NCI-H345 (cell line): ENCODE measurements around the gene CLBA1.
"Not testable (repeated sequence)": the region's sequence is repeated elsewhere in the genome, so short reads cannot be mapped to it uniquely, and the experiment has no call there.

Source experiments
- DNase-seq: peaks from one replicate; lab custom pipeline; 2025; lab: John Stamatoyannopoulos, UW

The CLBA1 gene

GRCh38 chr14:104947881-104948735, 37.5 kb upstream of the CLBA1 start:
- not testable (repeated sequence) for DNase-seq

GRCh38 chr14:104948736-104949031, 36.9 kb upstream of the CLBA1 start:
- no peak for DNase-seq

GRCh38 chr14:104949406-104949955, 36.1 kb upstream of the CLBA1 start:
- DNase-seq, result not testable (repeated sequence)

- no peak for DNase-seq
These were observed 35.6 kb upstream of the CLBA1 start for GRCh38 chr14:104950021-104950420.

- DNase-seq, result not testable (repeated sequence)
These were observed 34.9 kb upstream of the CLBA1 start for GRCh38 chr14:104950701-104951100.

- not testable (repeated sequence) for DNase-seq
These were observed 33.5 kb upstream of the CLBA1 start for GRCh38 chr14:104951863-104952657.

GRCh38 chr14:104953097-104953496, 32.5 kb upstream of the CLBA1 start:
- no peak for DNase-seq

- DNase-seq, result no peak
These were observed 31.5 kb upstream of the CLBA1 start for GRCh38 chr14:104953896-104954656.

GRCh38 chr14:104954746-104955395, 30.7 kb upstream of the CLBA1 start:
- no peak for DNase-seq

GRCh38 chr14:104955396-104955770, 30.2 kb upstream of the CLBA1 start:
- no peak for DNase-seq

GRCh38 chr14:104956290-104956890, 29.2 kb upstream of the CLBA1 start:
- no peak for DNase-seq

GRCh38 chr14:104957146-104958113, 28.2 kb upstream of the CLBA1 start:
- no peak for DNase-seq

GRCh38 chr14:104964546-104964945, 21.0 kb upstream of the CLBA1 start:
- DNase-seq, result no peak

- no peak for DNase-seq
These were observed 19.9 kb upstream of the CLBA1 start for GRCh38 chr14:104965561-104966231.

GRCh38 chr14:104966261-104966865, 19.2 kb upstream of the CLBA1 start:
- no peak for DNase-seq

GRCh38 chr14:104966981-104967385, 18.6 kb upstream of the CLBA1 start:
- DNase-seq, result no peak

- peak; percentile 64 for DNase-seq
These were observed 18.0 kb upstream of the CLBA1 start for GRCh38 chr14:104967386-104968152.

- peak; percentile 68 for DNase-seq
These were observed 17.4 kb upstream of the CLBA1 start for GRCh38 chr14:104968153-104968527.
